Measurements from ENCODE around the gene SSR1. TPM values are rescaled to one million over a fixed set of nuclear protein-coding genes. Genes with fewer than 3 reads are reported as not detected.

Gene SSR1
- total and polyA plus RNA-seq, 9 of the 15 experiments (the other 6 are each of a cell fraction or from before 2014, with no cell fraction given): 87.7 to 220 (median 144) TPM

DNA sequence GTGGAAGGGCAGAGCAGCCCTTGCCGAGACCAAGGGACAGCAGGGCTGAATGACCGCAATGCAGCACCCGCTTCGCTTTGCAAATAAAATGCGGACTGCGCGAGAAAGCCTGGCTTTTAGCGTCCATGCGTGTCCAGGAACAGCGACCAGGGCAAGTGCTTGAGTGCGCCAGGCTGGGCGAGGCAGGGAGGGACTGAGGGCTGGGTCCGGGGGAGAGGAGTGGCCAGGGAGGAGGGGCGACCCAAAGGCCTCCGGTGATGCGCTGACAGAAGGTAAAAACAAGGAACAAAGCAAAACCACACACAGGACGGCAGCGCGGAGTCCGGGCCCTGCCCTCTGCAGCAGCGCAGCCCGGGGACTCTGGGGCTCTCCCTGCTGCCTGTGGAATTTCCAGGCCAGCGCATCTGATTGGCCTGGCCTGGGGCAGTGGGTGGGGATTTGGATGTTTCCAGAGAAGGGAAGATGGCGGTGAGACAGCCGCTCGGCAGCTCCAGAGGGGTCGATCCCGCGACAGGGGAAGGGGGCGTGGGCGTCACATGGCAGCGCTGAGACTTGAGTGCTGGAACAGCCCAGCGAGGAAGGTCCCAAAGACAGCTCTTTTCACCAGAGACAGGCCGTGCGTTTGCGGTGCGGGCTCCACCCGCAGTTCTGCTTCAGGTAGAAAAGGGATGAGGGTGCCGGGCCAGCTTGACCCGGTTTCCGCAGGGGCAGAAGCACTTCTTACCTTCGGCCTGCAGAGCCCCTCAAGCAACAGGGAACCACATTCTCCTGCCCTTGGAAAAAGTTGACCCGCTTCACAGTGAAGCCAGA, 51.8 kb downstream of the SSR1 start (continued):
- TF ChIP-seq, protein P1, sequence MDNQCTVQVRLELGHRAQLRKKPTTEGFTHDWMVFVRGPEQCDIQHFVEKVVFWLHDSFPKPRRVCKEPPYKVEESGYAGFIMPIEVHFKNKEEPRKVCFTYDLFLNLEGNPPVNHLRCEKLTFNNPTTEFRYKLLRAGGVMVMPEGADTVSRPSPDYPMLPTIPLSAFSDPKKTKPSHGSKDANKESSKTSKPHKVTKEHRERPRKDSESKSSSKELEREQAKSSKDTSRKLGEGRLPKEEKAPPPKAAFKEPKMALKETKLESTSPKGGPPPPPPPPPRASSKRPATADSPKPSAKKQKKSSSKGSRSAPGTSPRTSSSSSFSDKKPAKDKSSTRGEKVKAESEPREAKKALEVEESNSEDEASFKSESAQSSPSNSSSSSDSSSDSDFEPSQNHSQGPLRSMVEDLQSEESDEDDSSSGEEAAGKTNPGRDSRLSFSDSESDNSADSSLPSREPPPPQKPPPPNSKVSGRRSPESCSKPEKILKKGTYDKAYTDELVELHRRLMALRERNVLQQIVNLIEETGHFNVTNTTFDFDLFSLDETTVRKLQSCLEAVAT (IDR thresholded peaks at IDR 0.05): no peak
- TF ChIP-seq ZNF695 (CRISPR knock-in tag; IDR thresholded peaks at IDR 0.05): no peak
- TF ChIP-seq, protein P2, sequence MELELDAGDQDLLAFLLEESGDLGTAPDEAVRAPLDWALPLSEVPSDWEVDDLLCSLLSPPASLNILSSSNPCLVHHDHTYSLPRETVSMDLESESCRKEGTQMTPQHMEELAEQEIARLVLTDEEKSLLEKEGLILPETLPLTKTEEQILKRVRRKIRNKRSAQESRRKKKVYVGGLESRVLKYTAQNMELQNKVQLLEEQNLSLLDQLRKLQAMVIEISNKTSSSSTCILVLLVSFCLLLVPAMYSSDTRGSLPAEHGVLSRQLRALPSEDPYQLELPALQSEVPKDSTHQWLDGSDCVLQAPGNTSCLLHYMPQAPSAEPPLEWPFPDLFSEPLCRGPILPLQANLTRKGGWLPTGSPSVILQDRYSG (tag; conservative IDR thresholded peaks at IDR 0.05; ENCODE audit: low read depth): no peak
- no peak for TF ChIP-seq C11orf30 (IDR thresholded peaks at IDR 0.05; ENCODE audit: low read depth)
- TF ChIP-seq, protein P3, sequence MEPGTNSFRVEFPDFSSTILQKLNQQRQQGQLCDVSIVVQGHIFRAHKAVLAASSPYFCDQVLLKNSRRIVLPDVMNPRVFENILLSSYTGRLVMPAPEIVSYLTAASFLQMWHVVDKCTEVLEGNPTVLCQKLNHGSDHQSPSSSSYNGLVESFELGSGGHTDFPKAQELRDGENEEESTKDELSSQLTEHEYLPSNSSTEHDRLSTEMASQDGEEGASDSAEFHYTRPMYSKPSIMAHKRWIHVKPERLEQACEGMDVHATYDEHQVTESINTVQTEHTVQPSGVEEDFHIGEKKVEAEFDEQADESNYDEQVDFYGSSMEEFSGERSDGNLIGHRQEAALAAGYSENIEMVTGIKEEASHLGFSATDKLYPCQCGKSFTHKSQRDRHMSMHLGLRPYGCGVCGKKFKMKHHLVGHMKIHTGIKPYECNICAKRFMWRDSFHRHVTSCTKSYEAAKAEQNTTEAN (CRISPR knock-in tag; IDR thresholded peaks at IDR 0.05): no peak
- TF ChIP-seq ZSCAN32 (CRISPR knock-in tag; IDR thresholded peaks at IDR 0.05): no peak
- no peak for TF ChIP-seq CREB1 (IDR thresholded peaks at IDR 0.05)
- 0 out of 2 replicates have a peak, but pooled peaks have one; percentile 3 for TF ChIP-seq CREB1 (CRISPR knock-in tag; IDR thresholded peaks at IDR 0.05)
- TF ChIP-seq, protein P4, sequence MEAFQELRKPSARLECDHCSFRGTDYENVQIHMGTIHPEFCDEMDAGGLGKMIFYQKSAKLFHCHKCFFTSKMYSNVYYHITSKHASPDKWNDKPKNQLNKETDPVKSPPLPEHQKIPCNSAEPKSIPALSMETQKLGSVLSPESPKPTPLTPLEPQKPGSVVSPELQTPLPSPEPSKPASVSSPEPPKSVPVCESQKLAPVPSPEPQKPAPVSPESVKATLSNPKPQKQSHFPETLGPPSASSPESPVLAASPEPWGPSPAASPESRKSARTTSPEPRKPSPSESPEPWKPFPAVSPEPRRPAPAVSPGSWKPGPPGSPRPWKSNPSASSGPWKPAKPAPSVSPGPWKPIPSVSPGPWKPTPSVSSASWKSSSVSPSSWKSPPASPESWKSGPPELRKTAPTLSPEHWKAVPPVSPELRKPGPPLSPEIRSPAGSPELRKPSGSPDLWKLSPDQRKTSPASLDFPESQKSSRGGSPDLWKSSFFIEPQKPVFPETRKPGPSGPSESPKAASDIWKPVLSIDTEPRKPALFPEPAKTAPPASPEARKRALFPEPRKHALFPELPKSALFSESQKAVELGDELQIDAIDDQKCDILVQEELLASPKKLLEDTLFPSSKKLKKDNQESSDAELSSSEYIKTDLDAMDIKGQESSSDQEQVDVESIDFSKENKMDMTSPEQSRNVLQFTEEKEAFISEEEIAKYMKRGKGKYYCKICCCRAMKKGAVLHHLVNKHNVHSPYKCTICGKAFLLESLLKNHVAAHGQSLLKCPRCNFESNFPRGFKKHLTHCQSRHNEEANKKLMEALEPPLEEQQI (IDR thresholded peaks at IDR 0.05): no peak
- no peak for TF ChIP-seq NCOA1 (IDR thresholded peaks at IDR 0.05; ENCODE audit: low read depth)
- no peak for TF ChIP-seq ZNF707 (CRISPR knock-in tag; conservative IDR thresholded peaks at IDR 0.05)
- no peak for TF ChIP-seq ZKSCAN1 (IDR thresholded peaks at IDR 0.05; ENCODE audit: low read depth, low read length)
- TF ChIP-seq KDM4B (IDR thresholded peaks at IDR 0.05; ENCODE audit: borderline replicate concordance in 2 of 2, low read depth in 1 of 2): no peak; a peak in 1 of 4 replicates
- TF ChIP-seq, protein P5, sequence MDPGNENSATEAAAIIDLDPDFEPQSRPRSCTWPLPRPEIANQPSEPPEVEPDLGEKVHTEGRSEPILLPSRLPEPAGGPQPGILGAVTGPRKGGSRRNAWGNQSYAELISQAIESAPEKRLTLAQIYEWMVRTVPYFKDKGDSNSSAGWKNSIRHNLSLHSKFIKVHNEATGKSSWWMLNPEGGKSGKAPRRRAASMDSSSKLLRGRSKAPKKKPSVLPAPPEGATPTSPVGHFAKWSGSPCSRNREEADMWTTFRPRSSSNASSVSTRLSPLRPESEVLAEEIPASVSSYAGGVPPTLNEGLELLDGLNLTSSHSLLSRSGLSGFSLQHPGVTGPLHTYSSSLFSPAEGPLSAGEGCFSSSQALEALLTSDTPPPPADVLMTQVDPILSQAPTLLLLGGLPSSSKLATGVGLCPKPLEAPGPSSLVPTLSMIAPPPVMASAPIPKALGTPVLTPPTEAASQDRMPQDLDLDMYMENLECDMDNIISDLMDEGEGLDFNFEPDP (CRISPR knock-in tag; IDR thresholded peaks at IDR 0.05): no peak
- TF ChIP-seq ETV6 (IDR thresholded peaks at IDR 0.05; ENCODE audit: borderline replicate concordance in 1 of 2, low read depth in 2 of 2, low read length in 1 of 2): no peak
- no peak for TF ChIP-seq ETV6 (CRISPR knock-in tag; IDR thresholded peaks at IDR 0.05; ENCODE audit: borderline replicate concordance)
- TF ChIP-seq ZNF12 (CRISPR knock-in tag; IDR thresholded peaks at IDR 0.05): no peak
- no peak for TF ChIP-seq RBM39 (optimal IDR thresholded peaks at IDR 0.05; ENCODE audit: low read depth, low read length)
- TF ChIP-seq ZNF354B (CRISPR knock-in tag; IDR thresholded peaks at IDR 0.05): no peak
- TF ChIP-seq ZNF764 (CRISPR knock-in tag; IDR thresholded peaks at IDR 0.05; ENCODE audit: low read depth): peak; percentile 50; the same call in 1 of the 2 replicates
- 0 out of 2 replicates have a peak, but pooled peaks have one; percentile 7 for TF ChIP-seq NFIC (IDR thresholded peaks at IDR 0.05)
- no peak for TF ChIP-seq MCM7 (IDR thresholded peaks at IDR 0.05)
